Measurements from ENCODE around the gene ARHGAP26. TPM values are rescaled to one million over a fixed set of nuclear protein-coding genes. Genes with fewer than 3 reads are reported as not detected.

ARHGAP26 gene
- total RNA-seq, 1 donor from 2014 or later: 8.6 TPM

DNA sequence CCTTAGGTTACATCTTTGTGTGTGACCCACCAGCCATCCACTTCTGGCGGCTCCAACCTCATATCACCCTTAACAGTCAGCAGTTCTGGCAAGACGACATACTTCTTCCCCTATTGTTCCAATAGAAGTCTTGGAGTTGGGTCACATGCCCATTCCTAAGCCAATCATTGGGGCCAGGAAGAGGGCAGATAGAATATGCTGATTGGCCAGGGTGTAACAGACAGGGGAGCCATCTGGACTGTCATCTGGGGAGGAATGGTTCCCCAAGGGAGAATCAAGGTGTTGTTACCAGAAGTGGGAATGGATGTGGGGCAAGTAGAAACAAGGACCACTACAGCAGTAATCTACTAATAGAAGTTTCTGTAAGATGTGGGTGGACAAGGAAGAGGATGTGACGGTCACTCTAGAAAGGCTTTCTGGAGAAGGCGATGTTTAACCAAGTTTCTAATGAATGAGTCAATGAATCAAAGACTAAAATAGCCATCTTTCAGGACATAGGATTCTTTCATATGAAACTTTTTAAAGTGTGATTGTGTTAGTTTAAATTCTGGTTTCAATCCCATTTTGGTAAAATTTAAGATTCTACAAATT, 200.4 kb downstream of the ARHGAP26 start:
- Histone ChIP-seq H3K4me3 (ENCODE audit: low read depth, low read length) (no peak overlapping the region), H3K36me3 (ENCODE audit: control insufficient read depth, insufficient read depth, low read length) (no peaks in the 10 kb centered on the region), H3K27me3 (ENCODE audit: control insufficient read depth, insufficient read depth, low read length) (no peaks in the 10 kb centered on the region)
- DNase-seq (ENCODE audit: low read depth): no peak
- TF ChIP-seq, protein P1, sequence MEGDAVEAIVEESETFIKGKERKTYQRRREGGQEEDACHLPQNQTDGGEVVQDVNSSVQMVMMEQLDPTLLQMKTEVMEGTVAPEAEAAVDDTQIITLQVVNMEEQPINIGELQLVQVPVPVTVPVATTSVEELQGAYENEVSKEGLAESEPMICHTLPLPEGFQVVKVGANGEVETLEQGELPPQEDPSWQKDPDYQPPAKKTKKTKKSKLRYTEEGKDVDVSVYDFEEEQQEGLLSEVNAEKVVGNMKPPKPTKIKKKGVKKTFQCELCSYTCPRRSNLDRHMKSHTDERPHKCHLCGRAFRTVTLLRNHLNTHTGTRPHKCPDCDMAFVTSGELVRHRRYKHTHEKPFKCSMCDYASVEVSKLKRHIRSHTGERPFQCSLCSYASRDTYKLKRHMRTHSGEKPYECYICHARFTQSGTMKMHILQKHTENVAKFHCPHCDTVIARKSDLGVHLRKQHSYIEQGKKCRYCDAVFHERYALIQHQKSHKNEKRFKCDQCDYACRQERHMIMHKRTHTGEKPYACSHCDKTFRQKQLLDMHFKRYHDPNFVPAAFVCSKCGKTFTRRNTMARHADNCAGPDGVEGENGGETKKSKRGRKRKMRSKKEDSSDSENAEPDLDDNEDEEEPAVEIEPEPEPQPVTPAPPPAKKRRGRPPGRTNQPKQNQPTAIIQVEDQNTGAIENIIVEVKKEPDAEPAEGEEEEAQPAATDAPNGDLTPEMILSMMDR (IDR thresholded peaks at IDR 0.05; ENCODE audit: insufficient read depth, low read length, poor library complexity, severe bottlenecking): no peak

DNA sequence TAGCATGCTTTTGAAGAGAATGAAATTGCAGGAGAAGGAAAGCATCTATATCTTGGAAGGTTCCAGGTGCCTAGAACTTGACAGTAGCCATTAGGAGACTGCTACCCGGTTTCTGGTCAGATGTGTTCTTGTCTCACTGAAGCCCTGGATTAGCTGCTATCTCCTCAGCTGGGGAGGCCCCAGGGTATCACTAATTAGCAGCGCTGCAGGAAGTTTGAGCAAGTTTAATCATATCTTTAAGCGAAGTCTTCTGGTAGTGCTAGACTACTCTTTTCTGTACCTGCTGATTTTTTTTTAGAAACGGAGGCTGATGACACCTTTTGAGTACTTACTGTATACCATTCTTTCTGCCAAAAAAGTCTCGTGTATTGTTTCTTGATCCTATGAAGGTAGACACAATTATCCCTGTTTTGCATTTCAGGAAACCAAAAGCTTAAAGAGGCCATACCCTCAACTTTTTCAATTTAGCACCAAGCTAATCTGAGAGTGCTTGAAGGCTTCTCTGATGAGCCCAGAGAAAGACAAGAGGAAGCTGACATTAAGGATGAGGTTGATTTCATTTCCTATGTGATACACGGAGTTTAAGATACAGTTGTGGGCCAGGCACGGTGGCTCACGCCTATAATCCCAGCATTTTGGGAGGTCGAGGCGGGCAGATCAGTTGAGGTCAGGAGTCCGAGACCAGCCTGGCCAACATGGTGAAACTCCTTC, 201.3 kb downstream of the ARHGAP26 start:
- no peaks in the 10 kb centered on the region for H3K27me3 ChIP-seq (ENCODE audit: control insufficient read depth, insufficient read depth, low read length)
- H3K4me3 ChIP-seq (ENCODE audit: low read depth, low read length): no peak overlapping the region
- no peaks in the 10 kb centered on the region for H3K36me3 ChIP-seq (ENCODE audit: control insufficient read depth, insufficient read depth, low read length)
- TF ChIP-seq, protein P1 (IDR thresholded peaks at IDR 0.05; ENCODE audit: insufficient read depth, low read length, poor library complexity, severe bottlenecking): no peak
- no peak for DNase-seq (ENCODE audit: low read depth)

DNA sequence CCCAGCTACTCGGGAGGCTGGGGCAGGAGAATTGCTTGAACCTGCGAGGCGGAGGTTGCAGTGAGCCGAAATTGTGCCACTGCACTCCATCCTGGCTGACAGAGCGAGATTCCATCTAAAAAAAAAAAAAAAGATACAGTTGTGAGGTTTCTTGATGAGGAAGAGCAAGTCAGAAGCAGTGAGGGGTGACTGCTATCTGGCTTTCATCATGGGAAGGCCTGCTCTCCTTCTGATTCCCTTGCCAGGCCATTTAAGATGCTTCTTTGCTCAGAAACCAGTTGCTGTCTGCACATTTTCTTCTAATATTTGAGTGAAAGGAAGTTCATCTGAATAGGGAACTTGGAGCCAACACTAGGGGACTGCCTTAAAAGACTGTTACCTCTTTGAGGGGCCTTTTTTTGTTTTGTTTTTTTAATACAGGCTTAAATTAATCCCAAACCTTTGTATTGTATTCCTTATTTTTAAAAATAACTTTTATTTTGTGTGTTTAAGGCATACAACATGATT, 201.9 kb downstream of the ARHGAP26 start:
- H3K27me3 ChIP-seq (ENCODE audit: control insufficient read depth, insufficient read depth, low read length): no peaks in the 10 kb centered on the region
- no peaks in the 10 kb centered on the region for H3K36me3 ChIP-seq (ENCODE audit: control insufficient read depth, insufficient read depth, low read length)
- no peak for DNase-seq (ENCODE audit: low read depth)
- TF ChIP-seq, protein P1 (IDR thresholded peaks at IDR 0.05; ENCODE audit: insufficient read depth, low read length, poor library complexity, severe bottlenecking): no peak
- no peak overlapping the region for H3K4me3 ChIP-seq (ENCODE audit: low read depth, low read length)

DNA sequence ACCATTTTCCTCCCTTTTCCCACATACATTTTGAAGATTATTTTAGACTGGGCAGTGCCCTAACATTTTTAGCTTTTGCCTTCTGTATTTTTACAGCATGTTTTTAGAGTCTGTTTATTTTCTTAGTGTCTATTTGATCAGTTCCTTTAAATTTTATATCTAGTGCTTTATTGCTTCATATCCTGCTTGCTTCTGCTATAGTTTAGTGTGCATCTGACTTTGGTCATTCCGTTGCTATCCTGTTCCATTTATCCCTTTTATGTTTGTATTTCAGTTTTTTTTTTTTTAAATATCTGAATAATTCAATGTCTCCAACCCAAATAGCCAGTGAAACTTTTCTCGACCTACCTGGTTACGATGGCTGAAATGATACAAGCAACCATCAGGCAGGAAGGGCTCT, 203.8 kb downstream of the ARHGAP26 start:
- Histone ChIP-seq H3K36me3 (ENCODE audit: control insufficient read depth, insufficient read depth, low read length) (no peaks in the 10 kb centered on the region), H3K4me3 (ENCODE audit: low read depth, low read length) (no peak overlapping the region), H3K27me3 (ENCODE audit: control insufficient read depth, insufficient read depth, low read length) (no peaks in the 10 kb centered on the region)
- TF ChIP-seq, protein P1 (IDR thresholded peaks at IDR 0.05; ENCODE audit: insufficient read depth, low read length, poor library complexity, severe bottlenecking): no peak
- DNase-seq (ENCODE audit: low read depth): no peak

DNA sequence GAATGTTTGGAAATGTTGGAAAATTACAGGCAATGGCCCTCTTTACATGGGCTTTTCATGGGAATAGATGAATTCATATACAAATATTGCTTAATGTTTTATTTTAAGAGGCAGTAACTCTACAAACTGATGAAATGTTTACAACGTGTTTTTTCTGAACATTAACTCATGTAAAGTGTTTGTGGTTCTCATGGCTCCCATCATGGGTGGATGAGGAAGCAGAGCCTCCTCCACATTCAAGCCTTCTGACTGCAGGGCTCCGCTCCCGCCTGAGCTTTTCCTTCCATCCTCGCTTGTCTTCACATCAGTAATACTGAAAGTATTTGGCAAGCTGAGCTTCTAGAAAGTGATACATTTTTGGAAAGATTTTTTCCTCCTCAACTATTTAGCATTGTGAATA, 204.2 kb downstream of the ARHGAP26 start:
- no peak overlapping the region for H3K4me3 ChIP-seq (ENCODE audit: low read depth, low read length)
- DNase-seq (ENCODE audit: low read depth): no peak
- TF ChIP-seq, protein P1 (IDR thresholded peaks at IDR 0.05; ENCODE audit: insufficient read depth, low read length, poor library complexity, severe bottlenecking): no peak
- H3K36me3 ChIP-seq (ENCODE audit: control insufficient read depth, insufficient read depth, low read length): no peaks in the 10 kb centered on the region
- no peaks in the 10 kb centered on the region for H3K27me3 ChIP-seq (ENCODE audit: control insufficient read depth, insufficient read depth, low read length)
